Endodermal cell (in vitro differentiated cells): ENCODE measurements around the gene RPL7A. TPM values are rescaled to one million over a fixed set of nuclear protein-coding genes. Genes with fewer than 3 reads are reported as not detected.

Experiments
- DNase-seq: peaks from one replicate; pipeline ENCODE4 v3.0.0-alpha.2; 2017
- H3K27ac ChIP-seq: 2 replicates; pipeline ENCODE4 v1.5.1; 2013; ENCODE audit warnings: mild to moderate bottlenecking, low read depth, low read length, moderate library complexity
- H3K27me3 ChIP-seq: 2 replicates; pipeline ENCODE4 v1.6.1; 2013; ENCODE audit warnings: mild to moderate bottlenecking, low read length, moderate library complexity; ENCODE audit not compliant: insufficient read depth, control insufficient read depth, poor library complexity, severe bottlenecking
- H3K36me3 ChIP-seq: 2 replicates; pipeline ENCODE4 v1.7.0; 2013; ENCODE audit warnings: mild to moderate bottlenecking, low read length, moderate library complexity; ENCODE audit not compliant: control insufficient read depth, insufficient read depth
- H3K4me1 ChIP-seq: one replicate; pipeline ENCODE4 v1.7.0; 2013; ENCODE audit warnings: low read length; ENCODE audit not compliant: control insufficient read depth, insufficient read depth
- H3K4me3 ChIP-seq: 2 replicates; pipeline ENCODE4 v1.5.1; 2013; ENCODE audit warnings: mild to moderate bottlenecking, low read length, moderate library complexity
- H3K9ac ChIP-seq: 2 replicates; pipeline ENCODE4 v1.6.1; 2013; ENCODE audit warnings: mild to moderate bottlenecking, low read length, moderate library complexity; ENCODE audit not compliant: poor library complexity, severe bottlenecking; ENCODE audit errors: extremely low read depth
- H3K9me3 ChIP-seq: 2 replicates; pipeline ENCODE4 v1.6.1; 2013; ENCODE audit warnings: mild to moderate bottlenecking, low read length, moderate library complexity; ENCODE audit not compliant: control insufficient read depth
- H3K27ac Mint-ChIP-seq: 2 replicates; pipeline ENCODE4 v1.8.0; 2020; ENCODE audit warnings: mixed read lengths
- H3K27me3 Mint-ChIP-seq: 2 replicates; pipeline ENCODE4 v1.8.0; 2021; ENCODE audit warnings: mild to moderate bottlenecking, mixed read lengths; ENCODE audit not compliant: insufficient read depth
- H3K36me3 Mint-ChIP-seq: 2 replicates; pipeline ENCODE4 v1.8.0; 2020; ENCODE audit warnings: low read depth, mixed read lengths
- H3K4me1 Mint-ChIP-seq: 2 replicates; pipeline ENCODE4 v1.8.0; 2020; ENCODE audit warnings: mixed read lengths
- H3K4me3 Mint-ChIP-seq: 2 replicates; pipeline ENCODE4 v1.8.0; 2020; ENCODE audit warnings: mild to moderate bottlenecking, moderate library complexity, mixed read lengths
- H3K9me3 Mint-ChIP-seq: 2 replicates; pipeline ENCODE4 v1.8.0; 2020; ENCODE audit warnings: mild to moderate bottlenecking, mixed read lengths
- CTCF ChIP-seq: fragments of 200-600 bp; sonication (generic); conservative IDR thresholded peaks from 2 replicates; pipeline ENCODE4 v1.5.0; 2021; ENCODE audit warnings: antibody characterized with exemption, mild to moderate bottlenecking
- WGBS, 2 experiments: methylation state at CpG; one replicate each; pipeline versions ENCODE4 v1.1.5 to v1.1.7; 2013; ENCODE audit warnings: missing lambda C conversion rate in 2 of 2, mixed read lengths in 1 of 2; ENCODE audit not compliant: insufficient coverage in 1 of 2, insufficient read length in 1 of 2; 5-methylcytosine and 5-hydroxymethylcytosine counted together
- total RNA-seq, 2 donors: library from RNA; stranded (reverse); fragmentation: NEBNext Ultra II Directional in 1 of 2; extraction: Animal tissue kit (Norgen Biotek cat#: 25700) in 1 of 2; gene quantifications; 2 replicates in 1 of 2; 3 replicates in 1 of 2; pipeline ENCODE4 v1.2.1, GENCODE V29; 2021

The RPL7A gene
- total RNA-seq, 2 donors from 2014 or later = 2,418 to 2,634 TPM

GRCh38 chr9:133344071-133344470 is 3.9 kb upstream of the RPL7A start:
- Histone ChIP-seq H3K27me3 (no peaks in the 10 kb centered on the region), H3K9ac (no peak overlapping the region), H3K36me3 (peaks cover 65% of the 10 kb centered on the region), H3K9me3 (no peaks in the 10 kb centered on the region), H3K4me1 (no peaks in the 10 kb centered on the region), H3K27ac (no peak overlapping the region), H3K4me3 (no peak overlapping the region)
- H3K9me3 Mint-ChIP-seq = no peaks in the 10 kb centered on the region
- H3K4me1 Mint-ChIP-seq = peaks cover 13% of the 10 kb centered on the region
- H3K4me3 Mint-ChIP-seq = no peak overlapping the region
- no peaks in the 10 kb centered on the region for H3K27me3 Mint-ChIP-seq
- peaks cover 76% of the 10 kb centered on the region for H3K36me3 Mint-ChIP-seq
- TF ChIP-seq CTCF = no peak
- DNase-seq = no peak
- WGBS, 2 experiments = 95 to 98% methylated on average over 14 to 19 of the region's 19 CpGs
- no peak overlapping the region for H3K27ac Mint-ChIP-seq

DNA sequence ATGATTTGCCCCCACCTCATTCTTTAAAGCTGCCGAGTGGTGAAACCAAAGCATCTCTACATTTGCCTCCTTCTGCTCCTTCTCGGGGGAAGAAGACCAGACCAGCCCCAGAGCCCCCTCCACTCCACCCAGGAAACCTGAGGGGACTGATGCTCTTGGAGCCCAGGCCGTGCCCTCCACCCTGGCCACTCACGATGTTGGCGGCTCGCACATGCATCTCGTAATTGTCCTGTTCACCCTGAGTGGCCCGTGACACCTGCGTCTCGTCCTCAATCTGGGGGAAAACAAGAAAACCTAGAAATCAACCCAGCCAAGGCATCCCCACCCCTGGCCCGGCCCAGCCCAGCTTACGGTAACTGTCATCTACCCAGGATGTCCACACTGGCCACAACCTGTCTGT is 3.0 kb upstream of the RPL7A start:
- TF ChIP-seq CTCF = no peak
- Histone ChIP-seq H3K27me3 (no peaks in the 10 kb centered on the region), H3K9me3 (no peaks in the 10 kb centered on the region), H3K27ac (no peak overlapping the region), H3K4me3 (no peak overlapping the region), H3K4me1 (no peaks in the 10 kb centered on the region), H3K36me3 (peaks cover 68% of the 10 kb centered on the region), H3K9ac (no peak overlapping the region)
- Mint-ChIP-seq H3K4me3 (no peak overlapping the region), H3K9me3 (no peaks in the 10 kb centered on the region), H3K4me1 (peaks cover 22% of the 10 kb centered on the region), H3K27ac (no peak overlapping the region), H3K27me3 (no peaks in the 10 kb centered on the region), H3K36me3 (peaks cover 76% of the 10 kb centered on the region)
- WGBS, 2 experiments = 93 to 96% methylated on average over 8 to 12 of the region's 12 CpGs
- no peak for DNase-seq

DNA sequence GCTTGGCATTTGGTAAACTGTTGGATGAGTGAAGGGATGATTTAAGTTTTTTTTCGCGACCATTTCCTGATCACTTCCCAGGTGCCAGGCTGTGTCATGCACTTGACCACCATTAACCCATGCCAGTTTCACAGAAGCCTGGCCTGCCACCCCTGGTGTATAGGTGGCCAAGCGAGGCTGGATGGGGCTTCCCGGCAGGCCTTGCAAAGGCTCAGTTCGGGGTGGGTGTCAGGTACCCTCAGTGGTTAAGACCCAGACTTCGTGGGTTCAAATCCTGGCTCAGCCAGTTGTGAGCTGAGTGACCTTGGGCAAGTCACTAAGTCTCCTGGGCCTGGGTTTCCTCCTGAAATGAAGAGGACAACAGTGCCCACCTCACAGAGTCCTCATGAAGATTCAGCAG is 2.4 kb upstream of the RPL7A start:
- H3K27me3 Mint-ChIP-seq = no peaks in the 10 kb centered on the region
- Histone ChIP-seq H3K4me1 (no peaks in the 10 kb centered on the region), H3K9ac (no peak overlapping the region), H3K9me3 (no peaks in the 10 kb centered on the region), H3K36me3 (peaks cover 68% of the 10 kb centered on the region), H3K4me3 (no peak overlapping the region), H3K27ac (no peak overlapping the region), H3K27me3 (no peaks in the 10 kb centered on the region)
- 91 to 98% methylated on average over 3 to 6 of the region's 6 CpGs for WGBS, 2 experiments
- H3K36me3 Mint-ChIP-seq = peaks cover 76% of the 10 kb centered on the region
- no peak for TF ChIP-seq CTCF
- no peak overlapping the region for H3K4me3 Mint-ChIP-seq
- no peaks in the 10 kb centered on the region for H3K9me3 Mint-ChIP-seq
- peaks cover 24% of the 10 kb centered on the region for H3K4me1 Mint-ChIP-seq
- DNase-seq = no peak
- no peak overlapping the region for H3K27ac Mint-ChIP-seq
